G401 (cell line): ENCODE data around the gene OCA2. TPM values are rescaled to one million over a fixed set of nuclear protein-coding genes. Genes with fewer than 3 reads are reported as not detected.

Experiments
- DNase-seq: peaks from one replicate; pipeline ENCODE4 v3.0.0-alpha.2; 2015; ENCODE audit warnings: low spot score
- in situ Hi-C: cut with HindIII; loops from 2 replicates; pipeline ENCODE4 v1.10.0; 2016; ENCODE audit warnings: low sequenced_read_pairs, mixed read lengths
- total RNA-seq: library from RNA; depleted of rRNA; stranded (reverse); fragments of >200 nt; shearing (Covaris generic); gene quantifications from 2 replicates; pipeline ENCODE4 v1.2.3, GENCODE V29; 2014

Gene OCA2
- total RNA-seq, 1 experiment from 2014 or later: 4.1 TPM

- DNase-seq: peak; percentile 20
Observed at GRCh38 chr15:27845535-27846369, 253.4 kb downstream of the OCA2 start.

DNA sequence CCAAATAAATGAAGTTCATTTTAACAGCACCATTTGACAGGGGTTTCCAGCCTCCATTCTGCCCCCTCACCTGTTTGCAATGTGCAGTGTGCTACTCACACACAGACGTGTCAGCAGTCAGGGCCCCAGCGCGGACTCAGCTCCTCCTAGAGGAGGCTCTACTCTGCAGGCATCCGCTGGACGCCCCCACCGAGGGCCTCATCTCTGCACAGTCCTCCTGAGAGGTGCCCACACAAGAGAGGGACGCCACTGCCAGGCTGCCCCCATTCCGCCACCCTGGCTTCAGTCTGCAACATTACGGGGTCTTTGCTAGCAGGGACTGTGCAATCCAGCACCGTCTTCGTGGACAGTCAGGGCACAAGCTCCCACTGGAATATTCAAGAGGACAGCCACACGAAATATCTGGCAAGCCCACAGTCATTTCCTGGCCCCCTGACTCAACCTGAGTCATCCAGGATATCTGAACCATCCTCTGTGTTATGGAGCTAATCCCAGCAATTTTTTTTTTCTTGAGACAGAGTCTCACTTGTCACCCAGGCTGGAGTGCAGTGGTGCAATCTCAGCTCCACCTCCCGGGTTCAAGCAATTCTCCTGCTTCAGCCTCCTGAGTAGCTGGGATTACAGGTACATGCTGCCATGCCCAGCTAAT is 255.0 kb downstream of the OCA2 start:
- in situ Hi-C loops: no loop called here
- no peak for DNase-seq

More at GRCh38 chr15:27845535-27846369, 253.4 kb downstream of the OCA2 start:
- in situ Hi-C loops: no loop called here

GRCh38 chr15:27843146-27843545 is 256.0 kb downstream of the OCA2 start:
- no peak for DNase-seq
- in situ Hi-C loops: no loop called here

DNA sequence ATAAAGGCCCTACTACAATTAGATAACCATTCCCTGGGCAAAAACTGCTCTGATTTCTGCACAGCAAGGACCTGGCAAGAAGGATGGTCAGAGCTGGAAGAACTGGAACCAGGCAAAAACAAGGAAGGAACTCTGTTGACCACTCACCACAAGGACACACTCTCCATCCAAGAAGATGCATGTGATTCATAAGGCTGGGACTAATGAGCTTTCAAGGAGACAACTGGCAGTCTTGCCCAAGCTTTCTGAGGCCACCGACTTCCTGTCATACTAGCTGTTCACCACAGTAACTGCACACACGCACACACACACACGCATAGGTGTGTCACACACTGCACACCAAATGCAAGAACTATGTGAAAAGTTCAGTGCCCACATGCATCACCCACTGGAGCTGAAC is 256.6 kb downstream of the OCA2 start:
- no peak for DNase-seq
- in situ Hi-C loops: no loop called here

DNA sequence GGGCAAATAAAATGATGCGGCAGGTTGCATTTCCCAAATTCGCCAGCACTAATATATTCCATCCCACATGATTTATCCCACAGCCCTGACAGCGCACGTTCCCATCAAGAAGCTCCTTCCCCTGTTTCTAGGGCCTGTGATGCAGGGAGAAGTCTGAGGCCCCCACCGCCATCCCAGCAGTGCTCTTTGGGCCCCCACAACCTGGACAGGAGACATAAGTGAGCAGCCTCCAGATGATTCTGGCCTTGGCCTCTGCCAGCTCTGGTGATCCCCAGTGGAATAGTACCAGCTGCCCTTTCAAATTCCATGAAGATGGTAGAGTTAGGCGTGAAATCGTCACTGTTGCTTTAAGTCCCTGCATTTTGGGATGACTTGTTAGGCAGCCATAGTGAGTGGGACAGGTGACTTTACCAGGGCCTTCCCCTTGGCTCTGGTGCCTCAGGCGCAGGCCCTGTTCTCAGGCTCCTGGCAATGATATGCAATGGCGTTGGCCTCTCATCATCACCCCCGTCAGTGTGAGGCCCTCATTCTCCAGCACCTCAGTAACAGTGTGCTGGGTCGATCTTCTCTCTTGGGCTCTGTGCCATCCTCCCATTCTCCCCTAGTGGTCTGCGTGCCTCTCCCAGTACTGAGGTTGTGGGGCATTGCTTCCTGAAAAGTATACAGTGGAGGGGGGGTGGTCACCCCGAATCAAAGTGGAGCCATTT is 263.7 kb downstream of the OCA2 start:
- DNase-seq: no peak
- in situ Hi-C loops: no loop called here

- no peak for DNase-seq
- in situ Hi-C loops: no loop called here
Observed at GRCh38 chr15:27834684-27835083, 264.4 kb downstream of the OCA2 start.

GRCh38 chr15:27833974-27834373 is 265.1 kb downstream of the OCA2 start:
- in situ Hi-C loops: no loop called here
- DNase-seq: no peak

DNA sequence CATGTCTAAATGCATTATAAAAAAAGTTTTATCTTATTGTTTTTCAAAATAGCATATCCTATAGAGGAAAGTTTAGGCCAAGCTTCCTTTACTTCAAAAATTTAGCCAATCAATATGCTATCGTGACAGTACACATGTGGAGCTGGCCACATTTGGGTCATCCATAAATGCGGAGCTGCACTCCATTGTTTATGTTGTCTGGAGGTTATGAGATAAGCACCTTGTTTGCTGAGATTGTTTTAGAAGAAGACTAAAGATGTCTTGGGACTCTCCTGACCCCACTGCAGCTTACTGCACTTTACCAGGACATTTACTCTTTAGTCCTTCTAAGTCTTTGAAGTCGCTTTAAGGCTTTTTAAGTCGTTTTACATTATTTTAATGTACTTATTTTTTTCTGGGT is 265.9 kb downstream of the OCA2 start:
- in situ Hi-C loops: no loop called here
- no peak for DNase-seq

- no peak for DNase-seq
- in situ Hi-C loops: no loop called here
Observed at GRCh38 chr15:27832237-27832596, 266.9 kb downstream of the OCA2 start.

GRCh38 chr15:27831384-27832236 is 267.5 kb downstream of the OCA2 start:
- peak; percentile 46 for DNase-seq
- in situ Hi-C loops: no loop called here

DNA sequence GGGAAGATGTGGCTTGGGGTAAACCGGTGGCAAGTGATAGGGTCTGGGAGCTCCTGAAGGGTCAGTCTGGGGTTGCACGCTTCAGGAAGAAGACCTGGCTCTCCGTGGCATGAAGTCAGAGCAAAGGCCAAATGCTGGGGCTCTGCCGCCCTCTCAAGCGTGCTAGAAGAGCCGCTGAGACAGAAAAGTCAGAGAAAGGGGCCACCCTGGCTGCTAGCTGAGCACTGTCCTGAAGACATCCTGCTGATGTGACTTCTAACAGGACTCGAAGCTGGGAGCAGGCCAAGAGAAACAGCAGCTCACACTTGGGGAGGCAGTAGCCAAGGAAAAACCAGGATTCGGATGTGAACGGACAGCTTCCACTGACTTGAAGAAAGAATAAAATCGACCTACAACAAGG is 270.4 kb downstream of the OCA2 start:
- DNase-seq: no peak
- in situ Hi-C loops: no loop called here

DNA sequence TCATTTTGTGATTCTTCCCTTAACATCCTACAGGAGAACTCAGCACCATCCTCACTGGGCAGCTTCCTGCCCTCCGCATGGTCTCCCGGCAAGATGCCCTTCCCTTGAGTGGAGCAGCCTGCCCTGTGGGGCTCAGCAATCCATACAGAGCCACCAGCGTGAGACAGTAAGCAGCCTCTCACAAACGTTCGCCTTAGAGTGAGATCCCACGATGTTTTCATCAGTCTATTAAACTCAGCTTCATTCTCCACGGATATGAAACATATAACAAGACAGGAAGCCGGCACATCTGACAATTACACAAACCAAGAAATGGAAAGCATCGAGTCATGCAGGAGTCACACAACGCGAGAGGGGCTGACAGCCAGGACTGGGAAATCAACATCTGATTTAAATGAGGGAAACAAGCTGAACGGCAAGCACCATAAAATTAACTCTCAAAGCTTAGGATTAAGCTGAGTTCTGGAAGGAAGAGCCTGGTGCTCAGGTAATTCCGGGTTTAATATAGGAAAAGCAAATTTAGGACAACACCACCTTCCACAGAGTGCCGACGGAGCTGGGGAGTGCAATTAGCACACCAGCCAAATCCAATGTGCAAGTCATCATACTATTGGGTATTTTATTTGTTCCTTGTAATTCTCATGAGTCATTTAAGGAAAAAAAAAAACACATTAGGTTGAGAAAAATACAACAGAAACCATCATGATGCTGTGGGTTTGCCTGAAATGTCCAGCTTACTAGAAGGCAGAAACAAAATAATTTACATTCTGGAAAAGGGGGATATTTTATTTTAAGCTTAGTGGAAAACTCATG is 272.0 kb downstream of the OCA2 start:
- DNase-seq: no peak
- in situ Hi-C loops: no loop called here

GRCh38 chr15:27826411-27826810 is 272.7 kb downstream of the OCA2 start:
- in situ Hi-C loops: no loop called here

DNA sequence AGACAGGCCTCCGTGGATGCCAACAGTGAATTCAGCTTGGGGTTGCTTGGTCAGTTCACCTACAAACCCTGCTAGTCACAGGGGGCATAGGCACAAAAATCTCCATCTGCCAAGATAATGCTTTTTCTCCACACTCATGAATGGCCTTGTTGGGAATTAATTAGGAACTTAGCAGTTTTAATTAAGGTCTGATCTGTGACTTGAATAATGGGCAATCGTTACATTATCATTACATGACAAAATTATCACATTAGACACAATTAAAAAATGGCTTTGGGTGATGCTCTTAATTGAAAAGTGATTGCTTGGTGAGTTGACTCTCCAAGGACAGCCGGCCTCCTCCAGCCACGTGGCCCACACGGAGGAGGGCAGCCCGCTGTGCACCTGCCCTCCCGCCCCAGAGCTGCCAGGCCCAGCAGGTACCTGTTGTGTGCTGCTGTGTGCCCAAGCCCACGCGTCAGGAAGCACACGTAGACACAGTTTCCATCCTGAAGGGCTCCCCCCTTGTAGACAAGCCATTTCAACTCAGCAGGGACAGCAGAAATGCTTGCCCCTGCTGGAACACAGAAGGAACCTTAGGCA is 274.2 kb downstream of the OCA2 start:
- in situ Hi-C loops: no loop called here
- no peak for DNase-seq

More at GRCh38 chr15:27826411-27826810, 272.7 kb downstream of the OCA2 start:
- no peak for DNase-seq

DNA sequence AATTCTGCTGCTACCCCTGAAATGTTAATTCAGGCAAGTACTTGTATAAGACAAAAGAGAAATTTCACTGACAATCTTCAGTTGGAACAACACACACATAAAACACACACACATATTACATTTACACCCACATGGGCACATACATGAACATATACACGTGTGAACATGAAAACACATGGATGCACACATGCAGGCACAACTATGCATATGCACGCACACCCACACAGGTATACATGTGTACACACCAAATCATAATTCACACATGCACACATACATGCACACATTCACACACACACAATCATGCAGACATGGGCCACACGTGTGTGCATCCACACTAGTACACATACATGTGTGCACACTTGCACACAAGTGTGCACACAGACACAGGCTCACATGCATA is 277.8 kb downstream of the OCA2 start:
- in situ Hi-C loops: no loop called here
- DNase-seq: no peak

DNA sequence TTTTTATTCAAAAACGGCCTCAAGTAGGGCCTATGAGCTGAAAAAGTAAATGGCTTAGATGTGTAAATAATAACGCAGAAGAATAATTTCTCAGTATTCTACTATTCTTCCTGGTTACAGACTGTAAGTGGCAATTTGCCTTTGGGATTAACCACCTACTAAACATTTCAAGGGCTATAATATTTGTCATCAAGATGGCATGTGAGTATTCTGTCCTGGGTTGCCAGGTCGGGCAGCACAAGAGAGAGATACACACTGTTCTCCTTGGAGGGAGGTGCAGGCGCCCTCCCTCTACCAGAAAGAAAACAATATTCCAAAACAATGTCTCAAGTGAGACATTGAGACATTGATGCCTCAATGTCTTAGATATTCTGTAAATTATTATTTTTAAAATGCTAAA is 278.4 kb downstream of the OCA2 start:
- no peak for DNase-seq
- in situ Hi-C loops: no loop called here

- in situ Hi-C loops: no loop called here
- no peak for DNase-seq
Observed at GRCh38 chr15:27820232-27820631, 278.9 kb downstream of the OCA2 start.

- in situ Hi-C loops: no loop called here
- no peak for DNase-seq
Observed at GRCh38 chr15:27817258-27817657, 281.9 kb downstream of the OCA2 start.
